Kidney epithelial cell (primary cell): ENCODE data around the gene CLPTM1L. TPM values are rescaled to one million over a fixed set of nuclear protein-coding genes. Genes with fewer than 3 reads are reported as not detected.
"Not testable (repeated sequence)": the region's sequence is repeated elsewhere in the genome, so short reads cannot be mapped to it uniquely, and the experiment has no call there.

ENCODE experiments used
- DNase-seq: peaks from one replicate; pipeline ENCODE4 v3.0.0-alpha.2; 2010; ENCODE audit warnings: low read depth
- H3K27me3 ChIP-seq: 2 replicates; pipeline ENCODE4 v1.6.0; 2011; ENCODE audit warnings: low read length; ENCODE audit not compliant: control insufficient read depth, insufficient read depth
- H3K36me3 ChIP-seq: 2 replicates; pipeline ENCODE4 v1.5.1; 2011; ENCODE audit warnings: low read length; ENCODE audit not compliant: control insufficient read depth, insufficient read depth
- H3K4me3 ChIP-seq: 2 replicates; pipeline ENCODE4 v1.5.1; 2011; ENCODE audit warnings: low read depth, mild to moderate bottlenecking, control low read depth, low read length
- CTCF ChIP-seq: IDR thresholded peaks from 2 replicates; pipeline ENCODE4 v1.5.1; 2011; ENCODE audit warnings: mild to moderate bottlenecking, moderate library complexity, low read length, control low read depth, inconsistent platforms; ENCODE audit not compliant: insufficient read depth, poor library complexity, severe bottlenecking
- total RNA-seq: library from RNA; depleted of rRNA; stranded (reverse); fragments of >200 nt; gene quantifications from 2 replicates; pipeline ENCODE4 v1.2.3, GENCODE V29; 2015

CLPTM1L gene
- total RNA-seq, 1 donor from 2014 or later: 159 TPM

GRCh38 chr5:1346627-1347440 is 1.9 kb upstream of the CLPTM1L start:
- H3K27me3 ChIP-seq: no peaks in the 10 kb centered on the region
- no peak for DNase-seq
- H3K36me3 ChIP-seq: peaks cover 2% of the 10 kb centered on the region
- no peak for TF ChIP-seq CTCF
- no peak overlapping the region for H3K4me3 ChIP-seq

GRCh38 chr5:1345876-1346626 is 1.2 kb upstream of the CLPTM1L start:
- no peaks in the 10 kb centered on the region for H3K27me3 ChIP-seq
- H3K36me3 ChIP-seq: peaks cover 2% of the 10 kb centered on the region
- H3K4me3 ChIP-seq: peak overlapping the region; percentile 94
- no peak for DNase-seq
- TF ChIP-seq CTCF: no peak

- Histone ChIP-seq H3K36me3 (peaks cover 2% of the 10 kb centered on the region), H3K27me3 (no peaks in the 10 kb centered on the region), H3K4me3 (peak overlapping the region; percentile 94)
- no peak for DNase-seq
- no peak for TF ChIP-seq CTCF
Measured at GRCh38 chr5:1343931-1344901, 683 bp downstream of the CLPTM1L start.

- Histone ChIP-seq H3K4me3 (no peak overlapping the region), H3K36me3 (peaks cover 2% of the 10 kb centered on the region), H3K27me3 (no peaks in the 10 kb centered on the region)
- no peak for DNase-seq
- no peak for TF ChIP-seq CTCF
Measured at GRCh38 chr5:1343315-1343751, 1.6 kb downstream of the CLPTM1L start.

GRCh38 chr5:1342711-1343110 is 2.2 kb downstream of the CLPTM1L start:
- not testable (repeated sequence) for H3K4me3 ChIP-seq, DNase-seq, H3K36me3 ChIP-seq, H3K27me3 ChIP-seq

- Histone ChIP-seq H3K4me3 (no peak overlapping the region), H3K36me3 (peaks cover 2% of the 10 kb centered on the region), H3K27me3 (no peaks in the 10 kb centered on the region)
- TF ChIP-seq CTCF: no peak
- DNase-seq: no peak
Measured at GRCh38 chr5:1342268-1342667, 2.6 kb downstream of the CLPTM1L start.
